ENCODE data around the gene ZNF398. TPM values are rescaled to one million over a fixed set of nuclear protein-coding genes. Genes with fewer than 3 reads are reported as not detected.

ZNF398 gene
- total RNA-seq, 4 donors from 2014 or later: 12.8 to 19.9 (median 15.0) TPM

DNA sequence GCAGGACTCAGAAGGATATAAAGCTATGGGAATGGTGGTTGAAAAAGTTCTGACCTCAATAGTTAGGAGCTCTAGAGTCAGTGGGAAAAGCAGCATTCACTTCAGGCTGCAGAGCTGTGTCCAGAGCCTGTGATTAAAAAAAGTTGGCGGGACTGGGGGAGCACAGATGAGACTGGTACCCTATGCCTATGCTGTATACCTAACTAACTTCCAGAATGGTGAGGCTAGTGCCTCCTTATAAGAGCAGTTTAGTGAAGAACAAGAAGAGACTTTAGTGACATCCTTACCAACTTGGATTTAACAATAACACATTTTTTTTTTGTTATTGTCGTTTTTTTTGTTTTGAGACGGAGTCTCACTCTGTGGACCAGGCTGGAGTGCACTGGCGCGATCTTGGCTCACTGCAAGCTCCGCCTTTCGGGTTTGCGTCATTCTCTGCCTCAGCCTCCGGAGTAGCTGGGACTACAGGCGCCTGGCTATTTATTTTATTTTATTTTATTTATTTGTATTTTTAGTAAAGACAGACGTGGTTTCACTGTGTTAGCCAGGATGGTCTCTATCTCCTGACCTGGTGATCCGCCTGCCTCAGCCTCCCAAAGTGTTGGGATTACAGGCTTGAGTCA is 41.5 kb downstream of the ZNF398 start:
- in situ Hi-C loops (cut with MboI; ENCODE audit: low sequenced_read_pairs in 4 of 4) (no loop called here), intact Hi-C loops (cut with DNase I; ENCODE audit: low total_unique reads) (no loop called here)
- Histone ChIP-seq H3K27ac (no peak overlapping the region), H3K4me1 (no peaks in the 10 kb centered on the region), H3K36me3 (no peaks in the 10 kb centered on the region), H3K27me3 (peaks cover 0 to 2% (median 0%) of the 10 kb centered on the region in 3 donors), H3K4me3 (no peak overlapping the region), H3K9me3 (no peaks in the 10 kb centered on the region)
- ATAC-seq (no peak), DNase-seq (no peak)
- TF ChIP-seq POLR2A (IDR thresholded peaks at IDR 0.05): no peak
- TF ChIP-seq, protein P1, sequence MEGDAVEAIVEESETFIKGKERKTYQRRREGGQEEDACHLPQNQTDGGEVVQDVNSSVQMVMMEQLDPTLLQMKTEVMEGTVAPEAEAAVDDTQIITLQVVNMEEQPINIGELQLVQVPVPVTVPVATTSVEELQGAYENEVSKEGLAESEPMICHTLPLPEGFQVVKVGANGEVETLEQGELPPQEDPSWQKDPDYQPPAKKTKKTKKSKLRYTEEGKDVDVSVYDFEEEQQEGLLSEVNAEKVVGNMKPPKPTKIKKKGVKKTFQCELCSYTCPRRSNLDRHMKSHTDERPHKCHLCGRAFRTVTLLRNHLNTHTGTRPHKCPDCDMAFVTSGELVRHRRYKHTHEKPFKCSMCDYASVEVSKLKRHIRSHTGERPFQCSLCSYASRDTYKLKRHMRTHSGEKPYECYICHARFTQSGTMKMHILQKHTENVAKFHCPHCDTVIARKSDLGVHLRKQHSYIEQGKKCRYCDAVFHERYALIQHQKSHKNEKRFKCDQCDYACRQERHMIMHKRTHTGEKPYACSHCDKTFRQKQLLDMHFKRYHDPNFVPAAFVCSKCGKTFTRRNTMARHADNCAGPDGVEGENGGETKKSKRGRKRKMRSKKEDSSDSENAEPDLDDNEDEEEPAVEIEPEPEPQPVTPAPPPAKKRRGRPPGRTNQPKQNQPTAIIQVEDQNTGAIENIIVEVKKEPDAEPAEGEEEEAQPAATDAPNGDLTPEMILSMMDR (IDR thresholded peaks at IDR 0.05 in 4 of 5, conservative IDR thresholded peaks at IDR 0.05 in 1 of 5): no peak

DNA sequence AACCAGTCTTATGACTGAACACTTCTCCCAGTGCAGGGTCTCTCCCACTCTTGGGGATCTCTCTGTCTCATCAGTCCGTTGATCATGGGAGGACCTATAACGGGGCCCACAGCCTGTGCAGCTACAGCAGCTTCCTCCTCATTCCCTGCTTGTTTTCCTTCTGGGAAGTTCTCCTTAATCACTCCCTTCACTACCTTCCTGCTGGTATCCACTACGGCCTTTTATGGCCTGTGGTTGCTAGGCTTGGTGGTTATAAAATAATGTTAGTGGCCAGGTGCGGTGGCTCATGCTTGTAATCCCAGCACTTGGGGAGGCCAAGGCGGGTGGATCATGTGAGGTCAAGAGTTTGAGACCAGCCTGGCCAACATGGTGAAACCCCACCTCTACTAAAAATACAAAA is 44.6 kb downstream of the ZNF398 start:
- H3K27me3 ChIP-seq: peaks cover 0 to 2% (median 0%) of the 10 kb centered on the region in 3 donors
- intact Hi-C loops (cut with DNase I; ENCODE audit: low total_unique reads): no loop called here
- ATAC-seq: no peak
- TF ChIP-seq POLR2A (IDR thresholded peaks at IDR 0.05): no peak
- TF ChIP-seq, protein P1 (IDR thresholded peaks at IDR 0.05 in 4 of 5, conservative IDR thresholded peaks at IDR 0.05 in 1 of 5): no peak
- no peak for DNase-seq
- peaks cover 6 to 8% of the 10 kb centered on the region in 2 donors for H3K4me1 ChIP-seq
- no peaks in the 10 kb centered on the region for H3K36me3 ChIP-seq
- H3K9me3 ChIP-seq: no peaks in the 10 kb centered on the region
- no peak overlapping the region for H3K27ac ChIP-seq
- in situ Hi-C loops (cut with MboI; ENCODE audit: low sequenced_read_pairs in 4 of 4): no loop called here
- H3K4me3 ChIP-seq: no peak overlapping the region

DNA sequence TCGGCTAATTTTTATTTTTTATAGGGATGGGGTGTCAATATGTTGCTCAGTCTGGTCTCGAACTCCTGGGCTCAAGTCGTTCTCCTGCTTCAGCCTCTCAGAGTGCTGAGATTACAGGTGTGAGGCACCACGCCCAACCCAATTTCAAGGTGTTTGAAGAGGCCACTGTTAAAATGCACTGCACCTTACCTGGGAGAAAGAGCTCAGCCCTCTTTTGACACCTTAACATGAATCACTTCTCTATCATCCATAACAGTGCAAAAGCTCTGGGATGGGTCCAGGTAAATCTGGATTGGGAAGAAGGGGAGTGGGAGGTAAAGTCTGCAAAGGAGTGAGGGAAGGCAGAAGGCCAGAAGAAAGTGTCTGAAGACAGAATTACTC is 47.5 kb downstream of the ZNF398 start:
- no peak for TF ChIP-seq POLR2A (IDR thresholded peaks at IDR 0.05)
- TF ChIP-seq, protein P1 (IDR thresholded peaks at IDR 0.05 in 4 of 5, conservative IDR thresholded peaks at IDR 0.05 in 1 of 5): no peak
- Histone ChIP-seq H3K4me1 (peaks cover 9 to 17% of the 10 kb centered on the region in 2 donors), H3K9me3 (no peaks in the 10 kb centered on the region), H3K36me3 (peaks cover 0 to 16% of the 10 kb centered on the region in 2 donors), H3K4me3 (peak overlapping the region; percentile 70 to 87 (median 76)), H3K27ac (peak overlapping the region; percentile 80 to 96 (median 86)), H3K27me3 (peaks cover 0 to 2% (median 0%) of the 10 kb centered on the region in 3 donors)
- DNase-seq (no peak), ATAC-seq (no peak)
- intact Hi-C loops (cut with DNase I; ENCODE audit: low total_unique reads) (loop anchor here (2.0 to 5.0 kb wide), 2 partner anchors 43 to 90 kb away; partner anchors contain the start of gene ZNF212), in situ Hi-C loops (cut with MboI; ENCODE audit: low sequenced_read_pairs in 4 of 4) (no loop called here)

- H3K27me3 ChIP-seq: peaks cover 0 to 2% (median 0%) of the 10 kb centered on the region in 3 donors
- TF ChIP-seq, protein P1 (IDR thresholded peaks at IDR 0.05 in 4 of 5, conservative IDR thresholded peaks at IDR 0.05 in 1 of 5): peak in 4 of 5 experiments; percentile 33 to 71 (median 54)
- peak; percentile 41 to 43 for TF ChIP-seq POLR2A (IDR thresholded peaks at IDR 0.05)
- peak within 1 kb of the TSS; percentile 76 to 87 (median 80) for H3K4me3 ChIP-seq
- peaks cover 9 to 17% of the 10 kb centered on the region in 2 donors for H3K4me1 ChIP-seq
- peaks cover 0 to 23% of the 10 kb centered on the region in 2 donors for H3K36me3 ChIP-seq
- DNase-seq: peak; percentile 74 to 87
- in situ Hi-C loops (cut with MboI; ENCODE audit: low sequenced_read_pairs in 4 of 4): no loop called here
- H3K9me3 ChIP-seq: no peaks in the 10 kb centered on the region
- intact Hi-C loops (cut with DNase I; ENCODE audit: low total_unique reads): loop anchor here (2.0 to 5.0 kb wide), 2 partner anchors 42 to 89 kb away; partner anchors contain the start of gene ZNF212
- peak; percentile 95 to 96 for ATAC-seq
- peak within 1 kb of the TSS; percentile 80 to 96 (median 86) for H3K27ac ChIP-seq
Measured at GRCh38 chr7:149195180-149196150, 48.2 kb downstream of the ZNF398 start, which contains the start of gene ZNF282. ZNF282 (plus strand) TSS chr7:149195546; CDS start chr7:149195590, 44 bp downstream.

Measured in gastrocnemius medialis (tissue), 4 donors.